HG03097 (cell line): Measurements from ENCODE around the gene SEMA6D.
"Not testable (repeated sequence)": the region's sequence is repeated elsewhere in the genome, so short reads cannot be mapped to it uniquely, and the experiment has no call there.

Experiments used
- ATAC-seq: cut with Tn5 transposase; IDR thresholded peaks from one replicate; pipeline ENCODE4 v1.9.1; 2021; ENCODE audit not compliant: unreplicated experiment, low FRiP score

SEMA6D gene

DNA sequence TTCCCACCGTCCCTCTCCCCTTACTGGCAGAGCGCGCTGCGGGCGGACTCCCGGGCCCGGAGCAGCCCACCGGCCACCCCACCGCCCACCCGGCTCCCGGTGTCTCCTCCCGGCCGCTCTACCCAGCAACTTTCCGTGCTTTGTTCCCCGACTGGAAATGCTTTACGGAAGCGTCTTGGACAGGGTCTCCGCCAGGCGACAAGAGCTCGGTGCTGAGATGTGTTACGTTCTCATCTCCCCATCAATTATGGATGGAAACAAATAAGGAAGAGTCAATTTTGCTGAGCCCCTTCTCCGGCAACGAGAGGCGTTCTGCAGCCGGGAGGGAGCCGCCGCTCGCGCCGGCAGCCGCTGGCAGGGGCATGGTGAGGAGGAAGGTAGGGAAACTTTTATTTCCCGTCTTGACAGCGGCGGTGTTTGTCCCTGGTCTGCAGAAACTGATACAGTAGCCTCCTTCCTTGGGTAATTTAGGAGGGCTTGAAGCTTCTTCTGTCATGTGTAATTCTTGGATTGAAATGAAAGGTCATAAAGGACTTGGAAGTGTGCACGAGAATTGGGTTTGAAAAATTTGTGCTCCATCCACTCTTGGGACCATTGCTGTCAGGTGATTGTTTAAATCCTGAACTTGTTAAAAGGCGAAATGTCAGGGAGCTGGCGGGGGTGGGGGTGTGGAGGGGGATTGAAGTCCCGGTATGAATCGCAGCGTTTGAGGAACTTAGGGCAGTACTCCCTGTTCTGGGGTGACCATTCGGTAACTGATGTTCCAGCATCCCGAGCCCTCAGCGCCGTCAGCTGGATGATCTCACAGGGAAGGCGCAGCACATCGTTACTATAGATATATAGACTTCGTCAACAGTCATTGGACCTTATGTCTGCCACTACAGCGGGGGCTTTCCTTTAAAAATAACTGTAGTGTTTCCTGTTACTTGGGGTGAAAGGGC is 1.5 kb downstream of the SEMA6D start:
- ATAC-seq, result no peak

DNA sequence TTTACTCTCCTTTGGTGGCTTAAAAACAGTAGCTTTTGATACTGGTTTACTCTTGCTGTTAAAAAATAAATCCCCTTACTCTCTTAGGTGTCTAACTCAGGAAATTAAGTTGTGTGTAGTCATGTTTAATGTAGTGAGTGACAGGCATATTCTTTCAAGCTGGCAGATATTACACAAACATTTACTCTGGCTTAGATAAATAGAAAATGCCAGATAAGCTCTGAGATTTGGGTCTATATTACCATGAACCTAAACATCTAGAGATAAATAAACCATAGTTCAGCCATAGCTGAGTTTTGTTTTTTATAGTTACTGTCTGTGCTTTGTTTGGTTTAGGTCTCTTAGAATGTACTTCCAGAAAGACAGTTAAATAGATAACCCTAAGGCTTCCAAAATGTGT is 2.4 kb downstream of the SEMA6D start:
- no peak for ATAC-seq

DNA sequence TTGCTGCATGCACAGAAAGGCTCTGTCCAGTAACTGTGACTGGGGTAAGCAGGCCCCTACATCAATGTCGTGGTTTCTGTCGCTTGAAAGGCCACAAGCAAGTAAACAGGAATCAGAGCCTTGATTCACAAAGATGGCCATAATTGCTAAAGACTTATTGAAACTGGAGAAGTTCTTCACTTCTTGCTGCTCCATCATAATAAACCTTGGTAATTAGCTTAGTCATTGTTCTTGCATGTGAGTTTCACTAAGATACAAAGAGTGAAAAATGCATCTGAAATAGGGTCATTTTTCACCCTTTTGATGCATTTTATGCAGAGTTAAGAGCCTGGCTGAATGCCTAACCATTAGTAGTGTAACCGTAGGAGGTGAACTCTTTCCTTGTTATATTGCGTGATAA is 3.2 kb downstream of the SEMA6D start:
- no peak for ATAC-seq

DNA sequence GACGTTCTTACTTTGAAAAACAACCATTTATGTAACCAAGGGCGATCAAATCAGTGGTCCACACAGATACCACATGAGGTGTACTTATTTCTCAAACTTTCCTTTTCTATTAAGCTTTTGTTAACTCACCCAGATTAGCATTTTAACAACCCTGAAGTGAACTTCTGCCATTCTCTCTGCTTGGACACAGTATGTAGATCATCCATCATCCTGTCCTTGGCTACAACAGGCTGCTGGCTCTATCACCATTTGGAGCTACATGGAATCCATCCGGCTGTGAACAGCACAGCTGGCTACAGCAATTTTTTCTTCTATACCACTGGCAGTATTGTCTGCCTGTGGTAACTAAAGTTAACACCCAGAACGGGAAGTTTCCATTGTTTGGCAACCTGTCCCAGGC is 4.4 kb downstream of the SEMA6D start:
- no peak for ATAC-seq

DNA sequence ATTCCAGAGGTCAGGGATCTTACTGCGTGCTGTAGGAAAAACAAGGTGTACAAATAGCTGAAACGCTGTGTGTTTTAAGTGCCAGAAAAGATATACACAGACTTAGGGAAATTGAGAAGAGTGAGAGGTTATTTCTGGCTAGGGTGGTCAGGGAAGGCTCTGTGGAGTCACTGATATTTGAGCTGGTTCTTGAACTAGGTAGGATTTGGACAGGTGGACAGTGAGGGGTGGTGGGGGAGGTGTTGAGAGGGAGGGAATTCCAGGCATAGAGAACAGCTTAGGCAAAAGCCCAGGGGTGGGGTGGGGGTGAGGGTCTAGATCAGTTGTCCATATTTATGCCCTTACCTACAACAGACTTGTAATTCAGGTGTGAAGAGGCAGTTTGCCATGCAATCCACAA is 7.0 kb downstream of the SEMA6D start:
- ATAC-seq, result no peak

DNA sequence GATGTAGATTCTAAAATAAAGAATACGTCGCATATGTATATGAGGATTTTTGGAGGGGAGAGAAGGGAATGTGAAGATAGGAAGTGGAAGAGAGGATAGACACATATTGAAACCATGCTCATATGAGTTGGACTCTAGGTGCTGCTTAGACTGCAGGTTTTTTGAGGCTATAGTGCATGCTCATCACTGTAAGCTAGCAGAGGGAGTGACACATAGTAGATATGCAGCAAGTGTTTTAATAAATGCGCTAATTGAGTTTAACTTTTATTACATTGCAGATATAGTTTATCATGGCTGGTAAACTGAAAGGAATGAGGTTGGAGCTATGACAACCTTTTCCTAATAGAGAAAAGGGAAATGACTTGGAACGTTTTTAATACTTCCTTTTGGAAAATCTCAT is 7.7 kb downstream of the SEMA6D start:
- no peak for ATAC-seq

DNA sequence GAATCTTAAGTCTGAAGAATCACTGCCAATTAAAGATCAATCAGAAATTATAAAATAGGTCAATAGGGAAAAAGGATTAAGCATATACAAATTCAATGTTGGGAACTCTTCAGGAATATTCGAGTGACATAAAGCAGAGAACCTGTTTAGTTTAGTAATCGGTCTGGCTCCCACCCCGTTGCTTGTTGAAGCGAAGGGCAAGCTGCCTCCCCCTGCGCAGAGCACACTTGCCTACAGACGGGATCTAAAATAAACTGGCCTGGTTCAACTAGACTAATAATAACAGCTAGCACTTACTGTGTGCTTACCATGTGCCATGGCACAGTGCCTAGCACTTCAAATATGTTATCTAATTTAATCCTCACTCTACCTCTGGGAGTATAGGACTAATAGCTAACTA is 8.6 kb downstream of the SEMA6D start:
- ATAC-seq, result no peak

DNA sequence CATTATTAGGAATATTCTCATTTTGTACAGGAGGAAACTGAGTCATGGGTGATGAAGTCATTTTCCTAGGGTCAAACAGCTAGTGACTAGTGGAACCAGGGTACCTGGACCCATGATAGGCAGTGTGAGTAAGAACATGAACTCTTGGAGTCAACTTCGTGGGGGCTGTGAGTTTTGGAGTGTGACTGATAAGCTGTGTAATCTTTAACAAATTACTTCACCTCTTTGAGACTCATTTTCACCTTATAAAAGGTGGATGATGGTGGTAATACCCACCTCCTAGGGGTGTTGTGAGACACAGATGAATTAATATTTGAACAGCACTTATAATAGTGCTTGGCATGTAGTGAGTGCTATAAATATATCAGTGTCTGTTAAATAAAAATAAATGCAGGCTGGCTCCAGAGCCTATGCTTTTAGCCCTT is 9.1 kb downstream of the SEMA6D start:
- no peak for ATAC-seq

DNA sequence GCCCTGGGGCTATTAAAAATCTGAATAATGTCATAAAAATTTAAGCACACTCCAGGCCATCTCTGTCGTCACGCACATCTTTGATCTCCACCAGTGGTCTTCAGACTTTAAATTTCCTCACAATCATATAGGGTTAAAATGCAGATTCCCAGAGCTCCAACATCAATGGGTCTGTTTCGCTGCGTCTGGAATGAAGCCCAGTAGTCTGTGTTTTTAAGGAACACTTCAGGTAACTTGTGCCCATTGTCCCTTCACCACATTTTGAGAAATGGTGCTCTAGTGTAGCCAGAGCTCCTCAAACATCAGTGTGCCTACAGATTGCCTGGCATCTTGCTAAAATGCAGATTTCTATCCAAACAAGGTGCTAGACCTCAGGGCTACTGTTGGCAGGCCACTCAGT is 9.8 kb downstream of the SEMA6D start:
- no peak for ATAC-seq

DNA sequence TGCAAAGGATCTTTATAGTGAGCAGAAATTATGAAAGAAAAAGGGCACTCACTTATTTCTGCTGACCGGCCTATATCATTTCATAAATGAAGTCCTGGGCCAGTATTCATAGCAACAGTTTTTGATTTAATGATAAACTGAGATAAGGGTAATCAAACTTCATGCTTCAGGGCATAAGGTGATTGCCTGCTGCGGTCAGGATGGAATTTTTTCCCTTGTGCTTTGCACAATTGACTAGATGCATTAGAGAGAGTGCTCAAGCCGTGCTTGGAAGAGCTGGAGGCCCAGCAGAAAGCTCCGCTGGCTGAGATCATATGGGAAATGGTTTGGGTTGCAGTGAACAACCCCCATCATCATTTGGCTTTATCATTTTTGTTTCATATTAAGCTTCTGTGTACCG is 10.4 kb downstream of the SEMA6D start:
- no peak for ATAC-seq

DNA sequence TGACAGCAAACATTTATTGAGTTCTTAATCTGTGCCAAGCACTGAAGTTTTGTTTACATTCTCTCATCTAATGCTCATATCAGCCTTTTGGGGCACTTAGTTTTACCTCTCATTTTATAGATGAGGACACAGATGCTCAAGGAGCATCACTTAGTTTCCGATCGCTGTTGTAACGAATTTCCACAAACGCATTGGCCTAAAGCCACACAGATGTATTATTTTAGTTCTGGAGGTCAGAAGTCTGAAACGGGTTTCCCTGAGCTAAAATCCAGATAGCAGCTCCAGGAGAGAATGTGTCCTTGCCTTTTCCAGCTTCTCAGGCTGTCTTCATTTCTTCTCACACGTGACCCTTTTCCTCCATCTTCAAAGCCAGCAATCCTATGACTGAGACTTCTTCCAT is 11.1 kb downstream of the SEMA6D start:
- ATAC-seq, result no peak

DNA sequence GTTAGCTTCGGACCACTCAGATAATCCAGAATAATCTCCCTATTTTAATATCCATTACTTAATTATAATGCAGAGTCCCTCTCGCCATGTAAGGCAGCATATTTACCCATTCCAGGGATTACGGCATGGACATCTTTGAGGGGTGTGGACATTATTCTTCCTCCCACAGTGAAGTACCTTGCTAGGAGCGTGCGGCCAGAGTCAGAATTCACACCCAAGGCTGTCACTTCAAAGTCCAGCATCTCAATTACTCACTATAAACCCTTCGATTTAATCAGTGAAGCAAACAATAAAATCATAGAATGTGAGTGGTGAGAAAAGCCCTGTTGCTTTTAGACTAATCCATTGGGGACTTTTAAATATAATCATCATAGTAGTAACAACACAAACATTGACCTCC is 11.6 kb downstream of the SEMA6D start:
- ATAC-seq, result no peak

DNA sequence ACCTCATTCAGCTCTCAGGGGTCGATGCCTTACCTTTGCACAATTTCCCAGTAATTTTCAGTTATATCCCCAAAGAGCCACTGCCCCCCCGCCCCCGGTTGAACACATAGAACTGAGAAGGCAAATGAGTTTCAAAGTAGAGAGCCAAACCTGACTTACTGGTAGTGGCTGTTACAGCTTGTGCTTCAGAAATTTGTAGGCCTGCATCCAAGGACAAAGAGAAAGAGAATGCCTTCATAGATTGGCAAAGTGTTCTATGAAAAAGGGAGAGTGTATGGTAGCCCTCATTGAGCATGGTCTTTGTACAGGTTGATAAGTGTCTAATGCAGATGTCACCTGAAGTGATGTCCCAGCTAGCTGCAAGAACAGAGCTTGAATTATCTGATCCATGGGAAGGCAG is 13.9 kb downstream of the SEMA6D start:
- no peak for ATAC-seq

DNA sequence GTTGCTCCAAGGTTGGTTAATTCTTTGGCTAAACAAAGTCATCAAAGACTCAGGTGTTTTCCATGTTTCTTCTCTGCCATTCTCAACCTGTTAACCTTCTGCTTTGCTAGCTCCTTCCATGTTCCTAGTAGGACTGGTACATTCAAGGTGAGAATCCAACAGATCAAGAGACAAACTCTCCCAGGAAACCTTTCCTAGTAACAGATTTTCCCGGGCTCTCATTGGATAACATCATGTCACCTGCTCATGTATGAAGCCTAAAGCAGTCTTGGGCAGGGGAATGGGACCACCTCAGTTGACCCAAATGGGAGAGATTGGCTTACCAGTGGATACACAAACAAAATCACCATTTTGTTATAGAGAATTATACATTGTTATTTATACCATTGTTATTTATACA is 14.9 kb downstream of the SEMA6D start:
- no peak for ATAC-seq

DNA sequence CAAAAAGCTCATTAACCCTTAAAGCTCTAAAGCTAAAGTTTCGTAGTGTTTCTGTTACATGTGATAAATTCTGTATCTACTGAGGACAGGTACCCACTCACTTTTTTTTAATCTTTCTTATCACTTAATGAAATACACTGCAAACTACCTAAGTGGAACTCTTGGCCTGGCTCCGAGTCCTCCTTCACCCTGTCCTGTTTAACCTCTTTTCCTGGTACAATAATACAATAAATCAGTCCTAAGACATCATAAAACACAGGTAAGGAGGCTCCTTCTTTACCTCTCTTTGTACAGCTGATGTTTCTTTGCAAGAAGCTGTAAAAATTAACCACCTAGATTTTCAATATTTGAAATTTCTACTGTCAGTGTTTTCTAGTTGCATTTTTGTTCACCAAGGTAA is 15.8 kb downstream of the SEMA6D start:
- ATAC-seq, result no peak

DNA sequence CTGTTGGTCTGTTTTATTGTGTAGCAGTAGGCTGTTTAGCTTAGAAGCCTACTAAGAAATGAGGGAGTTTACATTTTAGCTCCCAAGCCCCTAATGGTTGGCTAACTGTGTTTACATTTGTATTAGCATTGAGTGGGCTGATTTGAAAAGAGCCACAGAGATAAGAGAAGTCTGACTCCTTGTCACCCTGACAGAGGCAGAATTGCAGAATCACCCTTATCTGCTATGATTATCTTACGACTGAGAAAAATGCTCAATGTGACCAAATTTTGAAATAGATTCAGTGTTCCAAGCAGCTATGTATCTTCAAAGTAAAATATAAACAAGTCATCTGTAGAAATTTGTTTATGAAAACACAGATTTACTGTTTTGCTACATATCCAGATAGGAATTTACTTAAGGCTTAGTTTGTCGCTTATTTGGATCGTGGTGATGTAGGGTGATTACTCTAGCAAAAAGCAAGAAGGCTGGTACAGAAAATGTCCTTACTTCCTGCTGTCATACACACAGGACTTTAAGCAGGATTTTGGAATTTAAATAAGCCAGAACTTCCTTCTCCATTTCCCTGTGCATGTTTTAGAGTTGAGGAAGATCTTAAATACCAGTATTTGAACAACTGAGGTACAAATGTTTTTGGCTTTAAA is 19.0 kb downstream of the SEMA6D start:
- ATAC-seq, result no peak

DNA sequence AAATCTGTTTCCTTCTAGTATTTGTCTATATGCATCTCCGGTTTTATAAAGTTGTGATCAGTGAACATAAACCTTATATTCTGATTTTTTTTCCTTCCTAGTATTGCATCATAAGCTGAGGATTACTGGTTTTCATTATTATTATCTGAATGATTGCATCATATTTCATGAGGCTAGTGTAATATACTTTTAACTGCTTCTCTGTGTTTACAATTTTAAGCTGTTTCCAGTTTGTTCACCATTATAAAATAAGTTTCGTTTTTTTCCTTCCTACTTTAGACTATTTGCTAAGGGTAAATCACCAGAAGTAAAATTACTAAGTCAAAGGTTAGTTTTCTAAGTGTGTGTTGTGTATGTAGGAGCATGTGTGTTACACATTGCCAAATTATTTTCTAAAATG is 20.2 kb downstream of the SEMA6D start:
- no peak for ATAC-seq

DNA sequence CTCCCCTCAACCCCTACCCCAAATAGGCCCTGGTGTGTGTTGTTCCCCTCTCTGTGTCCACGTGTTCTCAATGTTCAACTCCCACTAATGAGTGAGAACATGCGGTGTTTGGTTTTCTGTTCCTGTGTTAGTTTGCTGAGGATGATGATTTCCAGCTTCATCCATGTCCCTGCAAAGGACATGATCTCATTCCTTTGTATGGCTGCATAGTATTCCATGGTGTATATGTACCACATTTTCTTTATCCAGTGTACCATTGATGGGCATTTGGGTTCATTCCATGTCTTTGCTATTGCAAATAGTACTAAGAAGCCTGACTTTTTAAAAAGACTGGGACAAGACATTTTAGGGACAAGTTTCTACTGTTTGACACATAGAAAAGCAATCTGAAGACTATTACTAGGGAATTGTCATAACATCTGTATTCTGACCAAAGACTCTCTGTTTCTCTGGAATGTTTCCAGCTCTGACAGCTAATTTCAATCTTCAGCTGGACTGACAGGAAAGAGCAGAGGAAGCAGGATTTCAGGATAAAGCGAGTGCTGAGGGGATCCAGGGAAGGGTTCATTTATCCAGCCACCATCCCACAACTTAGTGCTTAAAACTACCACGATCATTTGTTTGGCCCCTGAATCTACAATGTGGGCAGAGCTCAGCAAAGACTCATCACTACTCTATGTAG is 21.0 kb downstream of the SEMA6D start:
- not testable (repeated sequence) for ATAC-seq

DNA sequence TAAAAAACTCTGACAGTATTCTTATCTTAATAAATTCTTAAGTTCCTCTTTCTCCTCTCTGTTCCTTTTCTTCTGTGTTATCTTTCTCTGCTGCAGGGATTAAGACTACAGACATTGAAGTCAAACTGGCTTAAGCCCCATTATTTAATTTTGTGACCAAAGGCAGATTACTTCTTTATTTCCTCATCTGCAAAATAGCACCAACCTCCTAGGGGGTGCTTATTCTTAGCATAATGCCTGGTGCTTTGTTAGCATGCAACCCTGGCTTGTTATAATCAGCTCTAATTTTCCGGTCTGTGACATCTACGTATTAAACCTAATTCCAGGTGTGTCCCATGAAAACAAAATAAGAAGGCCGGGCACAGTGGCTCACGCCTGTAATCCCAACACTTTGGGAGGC is 23.8 kb downstream of the SEMA6D start:
- no peak for ATAC-seq

DNA sequence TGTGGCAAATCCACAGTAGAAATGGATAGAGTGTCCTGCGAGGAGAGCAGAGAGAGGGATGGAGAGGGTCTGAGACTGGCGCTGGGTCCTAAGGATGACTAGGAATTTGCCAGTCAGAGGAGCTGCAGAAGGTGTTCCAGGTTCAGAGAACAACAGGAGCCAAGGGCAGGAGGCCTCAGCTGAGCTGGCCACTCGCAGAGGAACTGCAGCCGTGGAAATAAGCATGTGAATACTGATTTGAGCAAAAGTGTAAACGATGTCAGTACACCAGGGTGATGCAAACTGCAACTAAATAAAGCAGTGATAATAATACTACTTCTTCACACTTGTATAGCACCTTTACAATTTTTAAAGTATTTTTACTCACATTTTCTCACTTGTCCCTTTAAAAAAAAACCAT is 24.6 kb downstream of the SEMA6D start:
- no peak for ATAC-seq

DNA sequence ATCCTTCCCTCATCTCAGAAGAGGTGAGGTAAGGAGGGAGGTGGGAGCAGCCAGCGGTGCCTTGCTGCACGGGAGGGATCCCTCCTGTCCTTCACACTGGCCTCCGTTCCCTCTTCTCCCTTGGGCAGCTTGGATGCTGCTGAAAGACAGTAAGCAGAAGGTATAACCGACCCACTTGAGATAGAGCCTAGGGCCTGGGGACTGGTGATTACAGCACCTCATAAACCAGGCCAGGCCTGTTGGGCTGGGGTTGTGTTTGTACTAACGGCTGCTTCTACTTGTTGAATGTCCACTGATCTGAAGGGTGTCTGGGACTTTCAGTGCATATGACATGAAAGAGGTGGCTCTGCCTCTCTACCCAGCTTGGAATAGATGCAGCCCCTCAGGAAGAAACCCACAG is 25.0 kb downstream of the SEMA6D start:
- no peak for ATAC-seq

DNA sequence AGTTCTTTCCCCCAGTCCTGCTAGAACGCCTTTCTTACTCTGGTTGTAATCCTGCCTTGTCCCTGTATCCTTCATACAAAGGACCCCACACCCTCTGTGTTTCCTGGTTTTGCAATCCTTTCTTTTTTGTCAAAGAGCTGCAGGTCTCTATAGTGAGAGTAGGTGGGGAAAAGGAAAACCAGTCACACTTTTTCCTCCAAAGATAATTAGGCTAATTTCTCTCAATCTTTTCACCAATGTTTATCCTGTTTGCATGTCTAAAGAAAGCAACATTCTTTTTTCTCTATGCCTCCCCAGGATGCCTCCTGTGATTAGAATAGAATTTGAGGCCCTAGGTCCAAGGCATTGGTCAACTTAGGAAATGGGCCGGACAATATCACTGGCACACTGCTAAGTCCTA is 25.4 kb downstream of the SEMA6D start:
- no peak for ATAC-seq
